HuH-7.5 (cell line): ENCODE data around the gene UBE2H.
A peak's percentile ranks its signal among the peaks of the same experiment; 100 is the strongest.

Experiments
- DNase-seq: peaks from one replicate; pipeline ENCODE4 v3.0.0; 2011; ENCODE audit warnings: low spot score

UBE2H gene

DNA sequence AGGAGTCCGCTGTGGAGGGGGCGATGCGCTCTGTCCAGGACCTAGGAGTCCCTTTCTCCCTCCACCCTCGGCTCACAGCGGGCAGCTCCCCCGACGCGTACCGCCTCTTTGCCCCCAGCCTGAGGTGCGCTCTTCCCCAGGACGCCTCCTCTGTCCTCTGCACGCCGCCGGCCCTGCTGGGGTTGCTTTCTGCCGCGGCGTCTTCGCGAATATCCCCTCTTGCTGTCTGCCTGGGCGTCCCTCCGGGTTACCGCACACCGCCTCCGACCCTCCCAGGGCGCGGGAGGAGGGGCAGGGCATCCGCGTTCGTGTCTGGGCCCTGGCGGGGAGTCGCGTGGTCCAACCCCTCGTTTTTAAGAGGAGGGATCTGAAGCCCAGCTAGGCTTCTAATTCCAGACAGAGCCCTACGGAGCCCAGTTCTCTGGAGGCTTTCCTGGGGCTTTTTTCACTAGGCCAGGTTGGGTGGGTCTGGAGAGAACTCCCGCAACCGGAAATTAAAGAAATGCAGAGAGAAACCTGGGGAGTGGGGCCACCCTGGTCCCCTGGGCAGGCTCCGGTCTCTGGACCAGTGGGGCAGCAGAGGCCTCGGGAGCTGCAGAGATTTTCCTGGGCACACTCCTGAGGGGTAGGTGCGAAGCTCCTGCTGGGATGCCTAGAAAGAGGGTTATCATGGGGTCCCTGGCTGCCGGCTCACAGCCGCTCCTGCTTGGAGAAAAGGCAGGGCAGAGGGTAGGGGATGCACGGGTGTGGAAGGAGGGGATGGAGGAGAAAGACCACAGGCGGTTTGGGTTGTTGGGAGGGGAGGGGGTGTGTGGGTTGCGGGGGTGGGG is 166.9 kb downstream of the UBE2H start:
- peak; percentile 75 for DNase-seq

- DNase-seq: peak; percentile 73
Observed at GRCh38 chr7:129784783-129785684, 167.7 kb downstream of the UBE2H start.

- no peak for DNase-seq
Observed at GRCh38 chr7:129784437-129784782, 168.3 kb downstream of the UBE2H start.

- DNase-seq: no peak
Observed at GRCh38 chr7:129783584-129783919, 169.2 kb downstream of the UBE2H start.

GRCh38 chr7:129782818-129783583 is 169.8 kb downstream of the UBE2H start:
- DNase-seq: no peak

GRCh38 chr7:129781928-129782817 is 170.6 kb downstream of the UBE2H start:
- DNase-seq: no peak

DNA sequence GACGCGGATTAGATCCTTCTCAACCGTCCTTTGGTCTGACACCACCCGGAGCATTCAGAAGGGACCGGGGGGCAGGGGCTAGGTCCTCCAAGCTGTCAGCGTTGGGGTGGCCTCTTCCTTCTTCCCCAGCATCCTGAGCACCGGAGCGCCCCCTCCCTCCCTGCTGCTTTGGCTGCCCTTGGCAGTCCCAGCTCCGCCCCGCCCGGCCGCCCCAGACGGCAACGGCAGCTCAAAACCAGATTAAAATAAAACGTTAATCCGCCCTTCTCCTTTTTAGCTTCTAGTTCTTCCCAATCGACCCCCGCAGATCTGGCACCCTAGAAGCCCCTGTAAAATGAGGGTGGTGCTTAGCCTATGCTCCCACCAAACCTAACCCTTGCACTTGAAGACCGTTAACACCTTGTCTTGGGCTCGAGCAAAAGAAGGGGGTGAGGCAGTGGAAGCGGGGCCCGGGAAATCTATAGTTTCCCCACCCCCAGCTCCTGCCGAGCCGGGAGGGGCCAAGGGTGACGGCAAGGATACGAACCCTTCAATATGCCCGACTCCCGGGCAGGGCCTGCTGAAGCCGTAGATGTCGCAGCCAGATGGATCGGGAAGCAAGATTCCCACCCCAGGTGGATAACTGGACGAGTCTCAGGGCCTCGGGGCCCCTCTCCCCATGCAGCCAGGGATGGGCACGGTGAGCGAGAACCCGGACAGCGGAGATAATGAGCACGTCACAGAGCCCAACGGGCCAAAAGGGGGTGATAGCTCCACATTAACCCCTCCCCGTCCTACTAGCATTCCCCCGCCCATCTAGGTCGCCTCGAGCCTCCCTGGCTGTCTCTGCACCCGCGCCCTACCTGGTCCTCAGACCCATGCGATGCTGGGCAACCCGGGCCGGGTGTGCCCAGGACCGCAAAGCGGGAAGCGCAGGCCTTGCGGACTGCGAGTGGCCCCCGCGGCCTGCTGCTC is 171.5 kb downstream of the UBE2H start:
- DNase-seq: peak; percentile 81
